Esophagus squamous epithelium (tissue), 4 donors: ENCODE data around the gene GP9.

Source experiments
- POLR2A ChIP-seq, 4 donors: fragments of 450-650 bp; IDR thresholded peaks; one replicate each; pipeline ENCODE4 v1.6.1; 2017; ENCODE audit warnings: antibody characterized with exemption in 4 of 4, mild to moderate bottlenecking in 4 of 4, moderate library complexity in 3 of 4
- TF ChIP-seq, protein P1 (sequence below), 6 experiments: fragments of 450-650 bp in 4 of 6; fragments of 200-600 bp in 2 of 6; sonication (generic) in 2 of 6; IDR thresholded peaks; one replicate each; pipeline ENCODE4 v1.5.1; 2016 to 2019; ENCODE audit warnings: antibody characterized with exemption in 6 of 6, mild to moderate bottlenecking in 4 of 6, moderate library complexity in 4 of 6

DNA sequence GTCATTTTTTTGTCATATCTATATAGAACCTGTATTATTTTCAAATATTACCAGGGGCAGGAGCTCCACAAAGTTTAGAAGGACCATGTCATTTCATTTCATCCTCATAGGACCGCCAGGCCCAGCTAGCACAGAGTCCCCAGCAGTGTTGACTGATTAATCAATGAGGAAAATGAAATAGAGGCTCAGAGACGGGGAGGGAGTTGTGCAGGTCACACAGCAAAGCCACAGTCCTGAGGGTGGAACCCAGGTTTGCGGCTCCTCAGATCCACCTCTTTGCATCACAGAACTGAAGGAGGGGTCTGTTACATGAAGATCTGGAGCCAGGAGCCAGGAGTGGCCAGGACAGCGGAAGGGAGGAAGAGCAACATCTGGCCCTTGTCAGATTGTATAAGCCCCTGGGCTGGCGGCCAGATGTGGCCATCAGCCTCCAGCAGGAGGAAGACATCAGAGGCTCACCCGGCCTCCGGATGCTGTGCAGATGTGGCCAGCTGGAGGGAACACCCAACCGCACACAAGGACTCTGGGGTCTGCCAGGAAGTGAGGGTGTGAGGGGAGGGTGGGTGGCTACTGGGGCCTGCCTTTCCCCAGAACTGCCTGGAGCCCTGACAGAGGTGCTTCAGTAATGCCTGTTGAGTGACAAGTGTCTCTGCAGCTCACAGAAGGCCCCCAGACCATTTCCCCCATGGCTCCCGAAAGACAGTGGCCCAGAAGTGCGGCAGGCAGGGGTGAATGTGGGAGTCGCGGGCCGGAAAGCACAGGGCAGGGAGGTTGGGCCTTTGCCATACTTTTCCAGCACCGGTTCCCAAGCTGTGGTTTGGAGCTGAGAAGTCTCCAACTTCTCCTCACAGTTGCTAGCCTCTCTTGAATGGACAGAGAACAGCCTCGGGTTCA, 38.2 kb upstream of the GP9 start:
- TF ChIP-seq POLR2A (IDR thresholded peaks at IDR 0.05): no peak
- TF ChIP-seq, protein P1, sequence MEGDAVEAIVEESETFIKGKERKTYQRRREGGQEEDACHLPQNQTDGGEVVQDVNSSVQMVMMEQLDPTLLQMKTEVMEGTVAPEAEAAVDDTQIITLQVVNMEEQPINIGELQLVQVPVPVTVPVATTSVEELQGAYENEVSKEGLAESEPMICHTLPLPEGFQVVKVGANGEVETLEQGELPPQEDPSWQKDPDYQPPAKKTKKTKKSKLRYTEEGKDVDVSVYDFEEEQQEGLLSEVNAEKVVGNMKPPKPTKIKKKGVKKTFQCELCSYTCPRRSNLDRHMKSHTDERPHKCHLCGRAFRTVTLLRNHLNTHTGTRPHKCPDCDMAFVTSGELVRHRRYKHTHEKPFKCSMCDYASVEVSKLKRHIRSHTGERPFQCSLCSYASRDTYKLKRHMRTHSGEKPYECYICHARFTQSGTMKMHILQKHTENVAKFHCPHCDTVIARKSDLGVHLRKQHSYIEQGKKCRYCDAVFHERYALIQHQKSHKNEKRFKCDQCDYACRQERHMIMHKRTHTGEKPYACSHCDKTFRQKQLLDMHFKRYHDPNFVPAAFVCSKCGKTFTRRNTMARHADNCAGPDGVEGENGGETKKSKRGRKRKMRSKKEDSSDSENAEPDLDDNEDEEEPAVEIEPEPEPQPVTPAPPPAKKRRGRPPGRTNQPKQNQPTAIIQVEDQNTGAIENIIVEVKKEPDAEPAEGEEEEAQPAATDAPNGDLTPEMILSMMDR (IDR thresholded peaks at IDR 0.05): no peak
